NCI-H774 (cell line): ENCODE measurements around the gene TOPAZ1.

Experiments
- DNase-seq: peaks from one replicate; lab custom pipeline; 2025; lab: John Stamatoyannopoulos, UW

Gene TOPAZ1

GRCh38 chr3:44242721-44243120, 1.0 kb downstream of the TOPAZ1 start:
- DNase-seq, result no peak

GRCh38 chr3:44248152-44248551, 6.5 kb downstream of the TOPAZ1 start:
- no peak for DNase-seq

GRCh38 chr3:44252332-44252959, 10.8 kb downstream of the TOPAZ1 start:
- no peak for DNase-seq

GRCh38 chr3:44259404-44259803, 17.7 kb downstream of the TOPAZ1 start:
- DNase-seq, result no peak

- DNase-seq, result no peak
Observed at GRCh38 chr3:44264146-44264545, 22.5 kb downstream of the TOPAZ1 start.

- DNase-seq, result no peak
Observed at GRCh38 chr3:44265815-44266214, 24.1 kb downstream of the TOPAZ1 start.

- no peak for DNase-seq
Observed at GRCh38 chr3:44272191-44272590, 30.5 kb downstream of the TOPAZ1 start.

GRCh38 chr3:44277925-44278324, 36.2 kb downstream of the TOPAZ1 start:
- no peak for DNase-seq

- DNase-seq, result no peak
Observed at GRCh38 chr3:44280077-44280476, 38.4 kb downstream of the TOPAZ1 start.

GRCh38 chr3:44280631-44281030, 38.9 kb downstream of the TOPAZ1 start:
- no peak for DNase-seq

- DNase-seq, result no peak
Observed at GRCh38 chr3:44284949-44285348, 43.3 kb downstream of the TOPAZ1 start.

- DNase-seq, result no peak
Observed at GRCh38 chr3:44289882-44290462, 48.3 kb downstream of the TOPAZ1 start.

- DNase-seq, result no peak
Observed at GRCh38 chr3:44292276-44292675, 50.6 kb downstream of the TOPAZ1 start.

GRCh38 chr3:44292947-44293346, 51.3 kb downstream of the TOPAZ1 start:
- DNase-seq, result no peak

GRCh38 chr3:44297255-44297654, 55.6 kb downstream of the TOPAZ1 start:
- DNase-seq, result no peak

GRCh38 chr3:44301746-44302145, 60.1 kb downstream of the TOPAZ1 start:
- no peak for DNase-seq

GRCh38 chr3:44309500-44309899, 67.8 kb downstream of the TOPAZ1 start:
- no peak for DNase-seq

GRCh38 chr3:44318891-44319311, 77.2 kb downstream of the TOPAZ1 start:
- no peak for DNase-seq

- no peak for DNase-seq
Observed at GRCh38 chr3:44321335-44321734, 79.6 kb downstream of the TOPAZ1 start.

- DNase-seq, result peak; percentile 2
Observed at GRCh38 chr3:44323341-44323955, 81.8 kb downstream of the TOPAZ1 start.

- no peak for DNase-seq
Observed at GRCh38 chr3:44324584-44324983, 82.9 kb downstream of the TOPAZ1 start.

GRCh38 chr3:44326019-44326418, 84.3 kb downstream of the TOPAZ1 start:
- DNase-seq, result no peak

GRCh38 chr3:44326515-44326914, 84.8 kb downstream of the TOPAZ1 start:
- no peak for DNase-seq

- DNase-seq, result no peak
Observed at GRCh38 chr3:44329946-44330345, 88.3 kb downstream of the TOPAZ1 start.
